ENCODE measurements around the gene GCK.

Gene GCK

DNA sequence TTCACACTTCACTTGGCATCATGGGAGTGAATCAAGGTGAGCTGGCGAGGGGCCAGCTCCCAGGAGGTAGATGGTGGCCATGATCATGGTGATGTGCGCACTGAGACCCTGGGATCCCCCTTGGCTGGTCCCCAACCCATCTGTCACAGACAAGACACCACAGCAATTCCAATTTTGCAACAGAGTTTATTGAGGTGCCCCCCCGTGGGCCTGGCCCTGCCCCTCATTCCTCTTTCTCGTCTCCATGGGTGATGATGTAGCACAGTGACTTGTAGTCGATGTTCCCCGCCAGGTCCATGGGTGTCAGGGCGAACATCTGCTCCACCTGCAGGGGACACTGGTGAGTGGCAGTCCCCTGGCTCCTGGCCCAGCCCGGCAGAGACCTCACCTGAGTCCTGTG is 50.5 kb downstream of the GCK start:
- H3K27ac ChIP-seq = no peak overlapping the region
- TF ChIP-seq CTCF (IDR thresholded peaks at IDR 0.05) (no peak), ZFX (IDR thresholded peaks at IDR 0.05; ENCODE audit: borderline replicate concordance) (no peak)

DNA sequence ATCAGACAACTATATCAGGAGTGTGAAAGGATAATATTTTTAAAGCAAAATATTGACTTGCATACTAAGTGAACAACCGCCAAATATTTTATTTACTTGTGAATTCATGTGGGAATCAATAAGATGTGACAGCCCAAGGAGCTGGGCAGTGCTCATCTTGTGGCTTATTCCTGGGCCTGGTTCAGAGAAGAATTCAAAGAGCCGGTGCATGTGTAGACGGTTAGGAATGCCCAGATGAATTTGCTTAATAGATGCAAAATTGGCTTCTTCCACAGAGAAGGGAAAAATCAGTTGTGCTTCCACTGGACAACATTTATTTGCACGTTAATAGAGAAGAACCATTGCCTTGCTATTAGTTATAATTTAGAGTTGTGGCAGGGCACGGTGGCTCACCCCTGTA is 52.5 kb downstream of the GCK start:
- no peak overlapping the region for H3K27ac ChIP-seq
- TF ChIP-seq ZFX (IDR thresholded peaks at IDR 0.05; ENCODE audit: borderline replicate concordance) (no peak), CTCF (IDR thresholded peaks at IDR 0.05) (no peak)

- no peak overlapping the region for H3K27ac ChIP-seq
- TF ChIP-seq CTCF (IDR thresholded peaks at IDR 0.05) (no peak), ZFX (IDR thresholded peaks at IDR 0.05; ENCODE audit: borderline replicate concordance) (no peak)
Observed at GRCh38 chr7:44134943-44135628, 54.2 kb downstream of the GCK start.

DNA sequence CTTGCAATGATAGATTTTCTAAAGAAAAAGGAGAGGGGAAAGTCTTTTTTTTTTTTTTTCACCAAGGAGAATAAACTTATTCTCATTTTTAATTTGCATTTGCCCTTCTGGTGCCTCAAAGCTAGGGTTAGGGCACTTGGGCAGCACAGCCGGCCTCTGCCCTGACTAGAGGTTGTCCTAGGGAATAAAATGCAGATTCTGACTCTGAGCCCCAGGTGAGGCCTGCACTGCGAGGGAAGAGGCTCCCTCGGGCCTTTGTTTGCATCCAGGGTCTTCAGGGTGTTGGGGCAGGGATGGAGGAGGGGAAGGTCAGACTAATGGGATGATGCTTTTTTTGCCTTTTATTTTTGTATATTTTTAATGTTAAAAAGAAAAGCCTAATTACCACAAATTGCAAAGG is 55.9 kb downstream of the GCK start:
- H3K27ac ChIP-seq = no peak overlapping the region
- TF ChIP-seq ZFX (IDR thresholded peaks at IDR 0.05; ENCODE audit: borderline replicate concordance) = no peak
- no peak for TF ChIP-seq CTCF (IDR thresholded peaks at IDR 0.05)

GRCh38 chr7:44132039-44132438 is 57.2 kb downstream of the GCK start:
- TF ChIP-seq CTCF (IDR thresholded peaks at IDR 0.05) = no peak
- TF ChIP-seq ZFX (IDR thresholded peaks at IDR 0.05; ENCODE audit: borderline replicate concordance) = no peak
- H3K27ac ChIP-seq = no peak overlapping the region

- TF ChIP-seq CTCF (IDR thresholded peaks at IDR 0.05) = peak; percentile 44
- TF ChIP-seq ZFX (IDR thresholded peaks at IDR 0.05; ENCODE audit: borderline replicate concordance) = no peak
- no peak overlapping the region for H3K27ac ChIP-seq
Observed at GRCh38 chr7:44131173-44132029, 57.8 kb downstream of the GCK start.

Data from 22Rv1 (cell line).